Measurements from ENCODE around the gene G6PC3.
A peak's percentile ranks its signal among the peaks of the same experiment; 100 is the strongest.

G6PC3 gene

GRCh38 chr17:44061446-44061845 is 9.1 kb upstream of the G6PC3 start:
- DNase-seq, result no peak

- no peak for DNase-seq
Measured at GRCh38 chr17:44062871-44063270, 7.7 kb upstream of the G6PC3 start.

- no peak for DNase-seq
Measured at GRCh38 chr17:44063704-44064639, 6.6 kb upstream of the G6PC3 start.

GRCh38 chr17:44065668-44066203 is 4.8 kb upstream of the G6PC3 start:
- DNase-seq, result no peak

- peak; percentile 96 for DNase-seq
Measured at GRCh38 chr17:44066204-44066930, 4.2 kb upstream of the G6PC3 start, which contains the start of gene LSM12. LSM12 (minus strand) TSS chr17:44066671; CDS start chr17:44066587, 84 bp downstream.

- no peak for DNase-seq
Measured at GRCh38 chr17:44067545-44067940, 3.0 kb upstream of the G6PC3 start.

GRCh38 chr17:44069974-44070454 is 521 bp upstream of the G6PC3 start:
- DNase-seq, result no peak

GRCh38 chr17:44071198-44071520 is 624 bp downstream of the G6PC3 start:
- DNase-seq, result no peak

GRCh38 chr17:44071772-44072171 is 1.2 kb downstream of the G6PC3 start:
- DNase-seq, result no peak

GRCh38 chr17:44074231-44074910 is 3.8 kb downstream of the G6PC3 start:
- DNase-seq, result peak in 1 of 2 experiments; percentile 59

GRCh38 chr17:44074911-44075285 is 4.4 kb downstream of the G6PC3 start:
- DNase-seq, result no peak

GRCh38 chr17:44075598-44076293 is 5.2 kb downstream of the G6PC3 start:
- DNase-seq, result no peak

GRCh38 chr17:44076716-44077594 is 6.4 kb downstream of the G6PC3 start:
- DNase-seq, result no peak

- DNase-seq, result no peak
Measured at GRCh38 chr17:44077595-44077909, 7.0 kb downstream of the G6PC3 start.

GRCh38 chr17:44078412-44078811 is 7.9 kb downstream of the G6PC3 start:
- DNase-seq, result no peak

GRCh38 chr17:44079877-44080821 is 9.6 kb downstream of the G6PC3 start:
- DNase-seq, result no peak

GRCh38 chr17:44081681-44082080 is 11.1 kb downstream of the G6PC3 start:
- DNase-seq, result no peak

GRCh38 chr17:44082256-44082927 is 11.9 kb downstream of the G6PC3 start:
- no peak for DNase-seq

GRCh38 chr17:44083250-44083849 is 12.8 kb downstream of the G6PC3 start:
- DNase-seq, result no peak
